NCI-H2196 (cell line): ENCODE results near the gene ARHGEF4.
"Not testable (repeated sequence)": the region's sequence is repeated elsewhere in the genome, so short reads cannot be mapped to it uniquely, and the experiment has no call there.

Experiments used
- DNase-seq: peaks from one replicate; lab custom pipeline; 2025; ENCODE audit not compliant: unreplicated experiment; lab: John Stamatoyannopoulos, UW

ARHGEF4 gene

DNA sequence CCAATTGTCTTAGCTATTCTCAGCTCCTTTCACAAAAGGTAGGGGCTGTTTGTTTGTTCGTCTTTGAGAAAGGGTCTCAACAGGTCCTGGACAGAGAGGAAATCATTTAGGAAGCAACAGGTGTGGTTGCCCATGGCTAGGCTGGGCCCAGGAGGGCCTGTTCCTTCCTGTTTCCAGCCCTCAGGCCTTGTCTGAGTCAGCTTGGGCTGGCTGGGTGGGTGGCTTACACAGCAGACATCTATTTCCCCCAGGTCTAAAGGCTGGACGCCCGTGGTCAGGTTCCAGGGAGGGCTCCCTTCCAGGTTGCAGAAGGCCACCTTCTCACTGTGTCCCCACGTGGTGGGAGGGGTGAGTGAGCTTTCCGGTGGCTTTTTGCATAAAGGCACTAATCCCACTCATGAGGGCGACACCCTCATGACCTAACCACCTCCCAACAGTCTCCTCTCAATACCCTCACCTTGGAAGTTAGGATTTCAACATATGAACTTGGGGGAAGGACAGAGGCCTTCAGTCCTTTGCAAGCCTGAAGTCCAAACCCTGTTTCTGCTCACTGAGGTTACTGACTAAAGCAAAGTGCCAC is 45.5 kb downstream of the ARHGEF4 start:
- DNase-seq: no peak

DNA sequence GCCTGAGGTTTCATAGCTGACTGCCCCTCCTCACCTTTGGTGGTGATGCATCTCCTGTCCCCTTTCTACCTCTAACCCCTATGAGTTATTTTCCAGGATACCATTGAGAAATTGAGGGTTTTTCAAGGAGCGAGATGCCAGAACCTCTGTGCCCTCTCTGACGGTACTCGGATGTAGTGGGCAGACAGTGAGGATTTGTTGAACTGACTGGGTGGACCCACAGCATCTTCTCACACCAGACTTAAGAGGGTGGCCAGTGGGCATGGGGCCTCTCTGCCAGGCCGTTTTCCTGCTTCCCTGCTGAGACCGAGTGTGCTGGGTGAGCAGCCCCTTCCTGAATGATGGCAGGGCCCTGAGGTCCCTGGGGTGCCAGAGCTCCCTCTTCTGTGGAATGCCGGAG is 46.3 kb downstream of the ARHGEF4 start:
- DNase-seq: no peak

DNA sequence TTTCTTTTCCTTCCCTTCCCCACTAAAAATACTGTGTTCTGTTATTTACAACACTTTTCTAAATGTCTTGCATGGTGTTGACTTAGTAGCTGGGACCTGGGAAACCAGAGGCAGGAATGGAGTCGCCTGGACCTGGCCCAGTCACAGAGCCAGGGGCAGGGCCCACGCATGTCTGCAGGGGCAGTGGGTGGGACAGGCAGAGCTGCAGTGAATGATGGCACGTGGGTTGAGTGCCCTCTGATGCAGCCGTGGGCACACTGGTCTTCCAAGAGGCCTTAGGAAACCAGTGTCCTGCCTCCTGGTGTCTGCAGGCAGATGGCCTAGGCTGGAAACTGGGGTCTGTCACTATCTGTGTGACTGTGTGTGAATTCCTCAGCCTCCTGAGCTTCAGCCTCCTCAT is 46.8 kb downstream of the ARHGEF4 start:
- no peak for DNase-seq

DNA sequence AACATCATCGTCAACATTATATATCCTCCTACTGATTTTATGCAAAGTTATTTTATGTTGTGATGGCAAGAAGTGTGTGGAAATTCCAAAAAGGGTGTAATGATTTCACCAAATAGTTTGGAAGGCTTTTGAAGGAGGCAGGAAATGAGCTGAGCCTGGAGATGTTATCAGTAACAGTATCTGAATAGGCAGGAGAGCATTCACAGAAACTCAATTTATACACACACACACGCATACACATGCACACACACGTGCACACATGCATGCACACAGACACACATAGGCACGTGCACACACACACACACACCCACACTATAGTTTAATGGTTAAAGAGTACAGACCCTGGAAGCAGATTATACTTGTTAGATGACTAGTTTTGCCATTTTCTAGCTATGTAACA is 47.3 kb downstream of the ARHGEF4 start:
- DNase-seq: no peak

DNA sequence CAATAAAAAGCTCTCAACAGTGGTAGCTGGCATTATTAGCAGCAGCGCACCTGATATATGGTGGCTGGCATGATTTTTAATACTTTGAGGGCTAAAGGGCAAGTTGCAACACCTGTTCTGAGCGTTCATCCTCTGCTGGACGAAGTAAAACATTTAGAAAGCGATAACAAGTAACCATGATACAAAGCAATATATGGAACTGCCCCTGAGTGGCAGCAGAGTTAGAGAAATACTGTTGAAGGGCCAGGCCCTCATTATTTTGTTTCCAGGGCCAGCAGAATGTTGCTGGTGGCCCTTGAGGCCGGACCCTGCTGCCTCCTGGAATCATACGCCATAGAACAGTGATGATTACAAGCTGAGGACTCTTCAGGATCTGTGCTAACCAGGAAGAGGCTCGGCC is 47.8 kb downstream of the ARHGEF4 start:
- DNase-seq: no peak

DNA sequence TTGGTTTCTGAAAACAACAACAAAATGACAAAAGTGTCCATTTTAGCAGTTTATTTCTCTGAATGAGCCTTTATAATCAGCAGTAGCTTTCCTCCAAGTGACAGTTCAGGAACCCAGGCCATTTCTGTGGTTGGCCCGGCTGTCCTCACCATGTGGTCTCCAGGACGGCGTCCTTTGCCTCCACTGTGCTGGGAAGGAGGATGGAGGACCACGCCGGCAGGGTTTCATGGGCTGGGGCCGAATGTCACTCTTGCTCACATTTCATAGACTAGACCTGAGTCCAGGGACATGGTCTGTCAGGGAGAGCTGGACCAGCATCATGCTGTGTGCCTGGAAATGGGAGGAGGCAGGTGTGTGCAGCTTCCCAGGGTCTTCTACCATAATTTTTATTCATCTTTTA is 50.9 kb downstream of the ARHGEF4 start:
- no peak for DNase-seq

DNA sequence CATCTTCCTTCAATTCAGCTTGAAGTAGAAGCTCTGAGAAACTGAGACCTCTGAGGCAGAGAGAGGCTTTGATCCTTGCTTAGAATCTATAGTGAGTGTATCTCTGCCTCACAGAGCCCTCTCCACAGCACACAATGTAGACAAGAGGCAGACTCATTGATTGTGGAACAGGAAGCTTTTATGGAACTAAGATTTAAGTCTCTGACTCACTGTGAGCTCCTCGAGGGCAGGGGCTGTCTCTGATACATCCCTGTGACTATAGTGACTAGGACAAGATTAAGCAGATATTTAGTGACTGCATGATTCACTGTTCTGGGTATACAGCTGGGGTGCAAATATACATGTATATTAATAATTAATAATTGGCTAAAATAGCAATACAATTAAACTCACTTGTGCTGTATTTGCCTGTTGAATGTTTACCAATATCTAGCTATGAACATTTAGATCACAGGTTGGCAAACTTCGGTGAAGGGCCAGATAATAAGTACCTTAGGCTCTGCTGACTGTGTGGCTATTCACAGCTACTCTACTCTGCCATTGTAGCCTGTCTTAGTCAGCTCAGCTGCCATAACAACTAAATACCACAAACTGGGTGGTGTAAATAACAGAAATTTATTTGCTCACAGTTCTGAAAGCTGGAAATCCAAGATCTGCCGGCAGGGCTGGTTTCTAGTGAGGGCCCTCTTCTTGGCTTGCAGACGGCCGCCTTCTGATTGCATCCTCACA is 54.4 kb downstream of the ARHGEF4 start:
- no peak for DNase-seq

DNA sequence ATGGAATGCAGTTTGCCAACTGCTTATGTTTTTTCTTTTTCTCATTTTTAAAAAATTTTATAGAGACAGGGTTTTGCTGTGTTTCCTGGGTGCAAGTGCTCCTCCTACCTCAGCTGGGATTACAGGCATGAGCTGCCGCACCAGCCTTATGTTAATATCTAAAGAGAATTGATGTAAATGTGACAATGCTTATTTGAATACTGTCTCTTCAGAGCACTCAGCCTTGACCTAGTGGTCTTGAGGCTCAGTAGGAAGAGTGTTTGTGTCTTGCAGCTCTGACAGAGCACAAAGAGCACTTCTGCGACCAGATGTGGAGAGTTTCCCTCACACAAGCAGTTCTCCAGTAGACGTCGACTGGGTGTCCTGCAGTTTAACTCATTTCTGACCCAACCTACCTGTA is 55.3 kb downstream of the ARHGEF4 start:
- DNase-seq: no peak

DNA sequence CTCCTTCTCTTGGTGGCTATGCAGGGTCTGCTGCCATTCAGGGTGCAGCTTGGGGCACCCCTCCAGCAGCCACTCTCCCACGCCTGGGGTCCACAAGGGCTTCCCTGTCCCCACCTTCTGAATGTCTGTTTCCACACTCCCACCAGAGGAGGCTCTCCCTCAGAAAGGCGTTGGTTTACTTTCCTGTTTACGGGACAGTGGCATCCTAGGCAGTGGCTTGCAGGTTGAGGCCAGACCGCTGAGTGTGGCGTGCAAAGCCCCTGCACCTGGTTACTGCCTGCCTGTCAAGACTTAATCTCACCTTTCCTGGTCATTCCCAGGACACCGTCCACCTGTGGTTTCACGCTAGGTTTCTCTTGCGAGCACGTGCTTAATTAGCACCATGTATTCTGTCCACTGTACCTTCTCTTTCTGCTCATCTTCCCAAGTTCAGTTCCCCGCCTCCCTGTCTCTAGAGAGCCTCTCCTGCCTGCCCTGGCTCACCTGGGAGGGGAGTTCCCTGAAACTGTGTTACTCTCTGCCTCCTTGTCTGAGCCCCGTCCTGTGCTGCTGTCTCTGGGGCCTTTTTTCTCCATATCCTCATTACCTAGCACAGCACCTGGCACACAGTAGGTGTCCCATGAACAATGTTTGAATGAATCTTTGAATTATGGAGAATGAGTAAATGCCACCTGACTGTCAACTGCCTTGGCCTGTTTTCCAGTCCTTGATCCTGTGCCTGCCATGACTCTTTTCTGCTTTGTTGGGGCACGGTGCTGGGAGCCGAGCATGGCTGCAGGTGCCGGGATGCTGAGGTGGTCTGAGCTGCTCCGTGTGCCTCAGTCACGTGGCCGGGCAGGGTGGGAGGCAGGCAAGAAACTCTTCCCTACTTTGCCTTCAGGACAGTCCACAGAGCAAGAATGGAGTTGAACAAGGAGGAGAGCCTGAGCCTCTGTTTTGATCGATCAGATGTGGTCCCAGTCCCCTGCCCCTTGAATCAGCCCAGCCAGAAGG is 56.4 kb downstream of the ARHGEF4 start:
- DNase-seq: no peak

DNA sequence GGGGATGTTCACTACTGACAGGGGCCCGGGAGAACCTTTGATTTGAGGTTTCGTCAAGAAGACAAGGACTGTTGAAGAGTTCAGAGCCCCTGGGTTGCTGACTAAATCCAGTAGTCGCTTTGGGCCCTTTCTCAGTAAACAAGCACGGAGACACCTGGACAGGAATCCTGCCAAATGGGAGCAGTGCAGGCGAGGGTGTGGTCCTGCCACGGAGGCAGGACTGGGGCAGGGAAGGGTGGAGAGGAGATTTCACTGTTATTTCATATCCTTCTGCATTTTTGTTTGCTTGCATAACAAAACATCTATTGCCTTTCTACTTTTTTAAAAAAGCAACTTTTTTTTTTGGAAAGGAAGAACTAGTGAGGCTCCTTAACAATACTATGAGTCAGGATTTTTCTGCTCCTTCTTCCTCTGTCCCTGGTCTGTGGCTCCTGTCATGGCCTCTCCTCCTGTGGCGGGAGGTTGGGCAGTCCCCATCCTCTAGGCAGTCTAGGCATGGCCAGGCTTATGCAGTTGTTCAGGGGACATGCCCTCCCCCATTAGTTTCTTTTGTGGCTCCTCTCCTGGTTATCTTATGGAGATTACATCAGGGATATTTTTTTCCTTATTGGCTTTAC is 57.7 kb downstream of the ARHGEF4 start:
- no peak for DNase-seq

DNA sequence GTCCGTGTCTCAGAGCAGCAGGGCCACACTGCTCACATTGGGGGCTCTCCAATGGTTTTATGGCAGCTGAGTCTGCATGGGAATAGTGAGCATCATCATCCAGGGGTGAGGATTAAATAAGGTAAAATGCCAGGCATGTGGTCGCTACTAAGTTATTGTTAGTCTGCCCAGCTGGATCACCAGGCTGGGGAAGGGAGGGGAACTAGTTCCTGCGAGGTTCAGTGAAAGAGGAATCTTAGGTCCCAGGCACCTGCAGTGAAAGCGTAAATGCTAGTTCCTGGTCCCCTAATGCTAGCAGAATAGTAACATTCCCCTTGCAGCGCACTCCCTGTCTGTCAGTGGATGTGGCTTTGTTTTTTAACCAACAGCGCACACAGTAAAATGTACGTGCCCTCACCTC is 60.1 kb downstream of the ARHGEF4 start:
- no peak for DNase-seq

DNA sequence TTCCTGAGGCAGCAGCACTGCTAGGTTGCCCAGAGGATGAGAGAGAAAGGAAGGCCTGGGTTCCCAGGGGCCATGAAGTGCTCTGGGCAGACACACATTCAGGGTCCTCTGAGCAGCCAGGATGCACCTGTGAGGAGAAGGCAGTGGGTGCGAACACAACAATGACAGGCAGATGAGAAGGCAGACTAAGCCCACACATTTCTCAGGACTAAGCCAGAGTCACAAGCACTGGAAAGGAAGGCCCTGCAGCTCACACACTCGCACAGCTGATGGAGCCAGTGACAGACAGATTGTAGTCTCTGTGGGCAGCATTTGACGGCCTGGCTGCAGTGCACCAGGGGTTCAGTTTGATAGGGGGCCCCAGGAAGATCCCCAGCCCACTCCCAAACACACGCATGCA is 61.8 kb downstream of the ARHGEF4 start:
- no peak for DNase-seq

DNA sequence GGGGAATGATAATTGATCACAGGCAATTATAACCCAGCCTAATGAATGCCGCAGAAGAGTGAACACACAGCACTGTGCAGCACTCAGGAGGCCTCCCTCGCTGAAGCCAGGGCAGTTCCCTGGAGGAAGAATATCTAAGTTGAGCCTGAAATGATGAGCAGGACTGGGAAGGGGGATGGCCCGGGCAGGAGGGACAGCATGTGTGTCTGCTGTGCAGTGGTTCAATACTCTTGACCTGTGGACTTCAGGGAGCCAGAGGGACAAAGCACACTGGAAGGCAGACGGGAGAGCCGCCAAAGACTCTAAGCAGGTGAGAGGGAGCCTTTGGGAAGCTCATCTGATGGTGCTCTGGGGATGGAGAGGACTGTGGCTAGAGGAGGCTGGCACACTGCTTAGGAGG is 62.6 kb downstream of the ARHGEF4 start:
- no peak for DNase-seq

DNA sequence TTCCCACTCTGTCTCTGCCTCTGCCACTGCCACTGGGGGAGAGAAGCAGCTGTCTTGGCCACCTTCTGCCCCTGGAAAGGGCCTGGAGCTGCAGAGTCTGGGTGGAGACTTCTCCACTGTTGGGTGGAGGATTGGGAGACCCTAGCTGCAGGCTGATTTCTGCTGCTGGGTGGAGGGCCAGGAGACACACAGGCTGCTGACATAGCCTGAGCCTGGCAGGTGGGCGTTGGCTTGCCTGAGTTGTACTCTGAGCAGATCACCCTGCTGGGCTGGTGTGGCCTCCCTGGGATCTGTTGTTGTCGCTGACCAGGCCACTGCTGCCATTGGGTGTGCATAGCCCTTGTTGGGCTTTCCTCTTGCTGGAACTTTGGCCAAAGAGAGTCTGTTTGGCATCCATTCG is 64.3 kb downstream of the ARHGEF4 start:
- no peak for DNase-seq

DNA sequence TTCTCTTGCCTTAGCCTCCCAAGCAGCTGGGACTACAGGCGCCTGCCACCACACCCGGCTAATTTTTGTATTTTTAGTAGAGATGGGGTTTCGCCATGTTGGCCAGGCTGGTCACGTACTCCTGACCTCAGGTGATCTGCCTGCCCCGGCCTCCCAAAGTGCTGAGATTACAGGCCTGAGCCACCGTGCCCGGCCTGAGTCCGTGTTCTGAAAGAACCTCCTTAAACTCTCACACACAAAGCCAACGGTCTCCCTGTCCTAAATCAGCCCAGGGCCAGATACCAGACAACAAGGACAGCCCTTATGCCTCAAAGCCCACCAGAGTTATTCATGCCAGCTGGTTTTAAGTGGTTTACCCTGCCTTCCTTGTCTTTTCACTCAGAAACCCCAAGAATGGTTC is 64.9 kb downstream of the ARHGEF4 start:
- DNase-seq: not testable (repeated sequence)

DNA sequence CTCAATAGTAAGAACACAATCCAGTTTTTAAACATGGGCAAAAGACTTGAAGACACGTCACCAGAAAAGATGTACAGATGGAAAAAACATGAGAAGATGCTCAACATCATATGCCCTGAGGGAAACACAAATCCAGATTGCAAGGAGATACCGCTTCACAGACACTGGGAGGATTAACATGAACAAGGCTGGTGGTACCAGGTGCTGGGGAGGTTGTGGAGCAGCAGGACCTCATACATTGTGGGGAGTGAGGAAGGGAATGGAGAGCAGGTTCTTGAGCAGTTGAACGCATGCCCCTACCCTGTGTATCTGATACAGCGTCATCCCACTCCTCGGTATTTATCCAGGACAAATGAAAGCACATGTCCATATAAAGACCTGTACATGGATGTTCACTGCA is 72.1 kb downstream of the ARHGEF4 start:
- no peak for DNase-seq

DNA sequence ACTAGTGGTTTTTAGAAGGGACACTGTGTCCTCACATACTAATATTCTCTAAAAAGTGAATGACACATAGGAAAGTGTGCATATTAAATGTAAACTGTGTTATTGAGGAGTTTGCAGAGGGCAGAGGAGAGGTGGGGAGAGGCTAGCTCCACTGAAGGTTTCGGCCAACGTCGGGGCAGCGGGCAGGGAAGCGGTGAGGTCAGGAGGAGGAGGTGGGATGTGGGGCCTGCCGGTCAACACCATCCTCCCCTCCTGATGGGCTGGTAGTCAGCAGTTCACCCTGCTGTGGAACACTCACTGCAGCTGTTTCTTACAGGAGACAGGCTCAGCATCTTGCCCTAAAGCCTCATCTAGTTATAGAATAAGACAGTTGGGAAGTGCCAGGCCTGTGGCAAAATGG is 74.2 kb downstream of the ARHGEF4 start:
- DNase-seq: no peak

DNA sequence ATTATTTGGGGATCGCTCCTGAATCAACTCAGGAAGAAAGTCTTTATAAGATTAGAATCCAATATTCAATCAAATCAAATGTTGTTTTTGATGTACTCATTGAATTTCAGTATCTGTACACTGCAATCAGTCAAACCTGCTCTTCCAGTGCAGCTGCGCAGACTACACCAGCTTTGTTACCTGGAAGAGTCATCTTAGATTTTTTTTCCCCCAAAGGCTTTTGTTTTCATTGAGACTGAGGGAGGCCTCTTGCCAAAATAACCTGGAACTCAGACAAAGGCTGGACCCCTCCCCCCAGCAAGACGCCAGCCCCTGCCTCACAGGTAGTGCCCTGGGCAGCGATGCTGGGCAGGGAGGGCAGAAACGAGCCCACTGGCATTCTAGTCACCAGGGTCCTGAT is 74.8 kb downstream of the ARHGEF4 start:
- DNase-seq: no peak

DNA sequence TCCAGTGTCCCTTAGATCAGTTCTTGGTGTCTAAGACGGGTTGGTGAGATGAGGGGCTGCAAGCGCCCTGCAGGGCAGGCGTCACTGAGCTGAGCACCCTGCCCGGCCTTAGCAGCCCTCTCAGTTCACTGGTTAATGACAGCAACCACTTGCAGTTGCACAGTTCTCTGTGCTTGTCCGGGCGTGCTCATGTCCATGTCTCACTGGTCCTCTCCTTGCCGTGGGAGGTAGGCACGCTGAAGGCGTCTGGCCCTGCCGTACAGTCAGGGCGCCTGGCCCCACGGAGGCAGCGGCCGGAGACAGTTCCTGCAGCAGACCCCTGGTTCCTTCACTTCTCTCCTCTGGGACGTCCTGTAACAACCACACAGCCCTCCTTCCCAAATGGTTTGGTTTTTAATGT is 75.3 kb downstream of the ARHGEF4 start:
- no peak for DNase-seq

DNA sequence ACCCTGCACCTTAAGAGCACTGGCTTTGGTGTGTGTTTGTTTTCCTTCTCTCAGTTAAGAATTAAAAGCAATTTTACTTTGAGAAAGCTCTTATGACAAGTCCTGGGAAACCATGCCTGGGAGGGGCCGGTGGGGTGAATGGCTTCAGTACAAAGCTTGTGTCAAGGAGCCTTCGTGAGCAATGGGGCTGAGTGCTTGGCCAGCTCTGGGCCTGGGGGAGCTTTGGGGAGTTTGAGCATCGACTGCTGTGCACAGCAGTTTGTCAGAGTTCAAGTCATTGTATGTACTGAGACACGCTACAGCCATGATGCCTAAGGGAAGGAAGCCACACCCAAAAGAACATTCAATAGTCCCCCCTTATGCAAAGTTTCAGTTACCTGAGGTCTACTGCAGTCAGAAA is 75.8 kb downstream of the ARHGEF4 start:
- DNase-seq: no peak

DNA sequence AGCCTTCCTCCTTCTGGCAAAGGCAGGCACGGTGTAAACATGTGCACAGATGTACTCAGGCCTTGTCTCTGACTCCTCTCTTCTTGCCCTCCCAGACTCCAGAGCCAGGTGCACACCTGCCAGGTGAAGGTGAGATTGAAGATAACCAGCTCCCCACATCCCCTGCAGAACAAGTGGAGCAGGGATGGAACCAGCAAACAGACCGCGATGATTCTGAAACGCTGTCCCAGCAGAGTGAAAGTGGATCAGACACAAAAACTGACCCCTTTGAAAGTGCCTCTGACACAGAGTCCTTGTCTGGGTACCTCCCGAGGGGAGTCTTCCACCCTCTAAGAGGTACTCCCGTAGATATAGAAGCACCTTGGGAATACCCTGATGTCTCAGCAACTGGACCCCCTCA is 77.2 kb downstream of the ARHGEF4 start:
- no peak for DNase-seq

DNA sequence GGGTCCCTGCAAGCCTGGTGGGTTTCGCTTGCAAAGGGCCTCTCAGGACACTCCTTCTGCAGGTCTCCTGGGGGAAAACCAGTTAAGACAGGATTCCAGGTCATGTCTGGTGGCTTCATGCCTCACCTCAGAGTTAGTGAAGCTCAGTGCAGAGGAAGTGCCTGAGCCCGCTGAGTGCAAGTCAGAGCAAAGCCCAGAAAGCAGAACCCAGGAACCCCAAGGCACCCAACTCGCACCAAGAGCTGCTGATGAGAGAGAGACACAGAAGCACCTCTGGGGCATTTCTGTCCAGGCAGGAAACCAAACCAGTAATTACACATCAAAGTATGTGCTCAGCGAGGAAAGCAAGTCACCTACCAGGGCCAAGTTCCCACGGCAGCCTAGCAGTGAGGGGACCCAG is 78.4 kb downstream of the ARHGEF4 start:
- no peak for DNase-seq
